Adrenal gland (tissue), 12 donors: ENCODE measurements around the gene SYAP1. TPM values are rescaled to one million over a fixed set of nuclear protein-coding genes. Genes with fewer than 3 reads are reported as not detected.

Experiments used
- DNase-seq, 7 donors: peaks; one replicate each; pipeline ENCODE4 v3.0.0-alpha.2; 2019 to 2020
- H3K27ac ChIP-seq, 5 donors: fragments of 200-600 bp; sonication (generic) in 4 of 5; 1 replicate in 3 of 5; 2 replicates in 2 of 5; pipeline versions ENCODE4 v1.5.1 to v1.8.0; 2016 to 2020; ENCODE audit warnings: mild to moderate bottlenecking in 1 of 5
- H3K27me3 ChIP-seq: fragments of 200-600 bp; 2 replicates; pipeline ENCODE4 v1.8.0; 2021
- H3K36me3 ChIP-seq, 2 donors: fragments of 200-600 bp; replicated peaks in 1 of 2; 1 replicate in 1 of 2; 2 replicates in 1 of 2; pipeline versions ENCODE4 v1.5.1 to v1.8.0; 2018 to 2022
- H3K4me1 ChIP-seq, 2 donors: fragments of 200-600 bp; replicated peaks in 1 of 2; 1 replicate in 1 of 2; 2 replicates in 1 of 2; pipeline versions ENCODE4 v1.5.1 to v1.8.0; 2018 to 2021
- H3K4me3 ChIP-seq, 4 donors: fragments of 200-600 bp; sonication (generic) in 3 of 4; one replicate each; pipeline ENCODE4 v1.5.1; 2016 to 2018
- H3K9me3 ChIP-seq, 3 donors: fragments of 200-600 bp; sonication (generic) in 1 of 3; replicated peaks in 1 of 3; 1 replicate in 2 of 3; 2 replicates in 1 of 3; pipeline versions ENCODE4 v1.5.1 to v1.8.0; 2016 to 2021
- CTCF ChIP-seq, 6 experiments: fragments of 450-650 bp in 4 of 6; fragments of 200-600 bp in 2 of 6; sonication (generic) in 1 of 6; IDR thresholded peaks; 1 replicate in 5 of 6; 2 replicates in 1 of 6; pipeline versions ENCODE4 v1.5.1 to v1.8.0; 2016 to 2021; ENCODE audit warnings: antibody characterized with exemption in 6 of 6, mild to moderate bottlenecking in 2 of 6, moderate library complexity in 1 of 6
- POLR2A ChIP-seq, 2 donors: fragments of 450-650 bp; IDR thresholded peaks; one replicate each; pipeline ENCODE4 v1.6.1; 2017; ENCODE audit warnings: antibody characterized with exemption in 2 of 2, mild to moderate bottlenecking in 2 of 2, moderate library complexity in 1 of 2
- whole genome bisulfite sequencing, 4 donors: extraction: QIAGEN DNeasy Blood & Tissue Kit in 2 of 4; methylation state at CpG; one replicate each; pipeline versions ENCODE4 v1.1.5 to v1.1.7; 2013 to 2017; 5-methylcytosine and 5-hydroxymethylcytosine counted together
- intact Hi-C, 2 donors: fragments of 100-400 bp; cut with DNase I; formaldehyde crosslinking; loops; one replicate each; pipeline versions ENCODE4 v1.14.1 to v1.15.0; 2022 to 2023
- polyA plus RNA-seq, 3 donors: library from polyadenylated mRNA; stranded (reverse); fragments of 200-250 nt in 2 of 3; fragments of 350-450 nt in 1 of 3; fragmentation: Illumina TruSeq in 1 of 3; extraction: RNeasy Lipid Tissue Mini Kit (QIAGEN cat#74804) in 1 of 3; gene quantifications; one replicate each; pipeline ENCODE4 v1.2.3, GENCODE V29; 2013 to 2014
- total RNA-seq, 9 donors: library from RNA; depleted of rRNA in 4 of 9; stranded (reverse); fragments of >200 nt in 4 of 9; fragments of 120-200 nt in 1 of 9; fragmentation: NEBNext Ultra II Directional in 1 of 9; extraction: Animal tissue kit (Norgen Biotek cat#: 25700) in 1 of 9; gene quantifications; one replicate each; pipeline versions ENCODE4 v1.1.0 to v1.2.4, GENCODE V29; 2013 to 2023
- donor health status: healthy with polysubstance abuse.
- donor health status: Bipolar disorder and iron deficiency.
- donor health status: DM: yes; HTN: yes; CAD: no.
- donor health status: DM: no; HTN: no; CAD: no.
- donor health status: DM: no; HTN: no; CAD: no.
- donor health status: DM: yes; HTN: yes; CAD: no.

The SYAP1 gene
- total and polyA plus RNA-seq, 12 donors: 15.8 to 106 (median 43.6) TPM

GRCh38 chrX:16708016-16708415 is 11.4 kb upstream of the SYAP1 start:
- WGBS, 4 donors: 80 to 95% (median 91%) methylated on average over 3 of the region's 3 CpGs
- intact Hi-C loops: no loop called here
- TF ChIP-seq POLR2A (IDR thresholded peaks at IDR 0.05): no peak
- no peak for TF ChIP-seq CTCF (IDR thresholded peaks at IDR 0.05)

GRCh38 chrX:16711219-16711811 is 8.1 kb upstream of the SYAP1 start:
- intact Hi-C loops: no loop called here
- Histone ChIP-seq H3K27me3 (no peaks in the 10 kb centered on the region), H3K36me3 (no peaks in the 10 kb centered on the region), H3K9me3 (no peaks in the 10 kb centered on the region), H3K4me3 (peak overlapping the region in 2 of 4 donors; percentile 68 to 69), H3K4me1 (no peaks in the 10 kb centered on the region), H3K27ac (peak overlapping the region in 2 of 5 donors; percentile 85 to 87)
- TF ChIP-seq CTCF (IDR thresholded peaks at IDR 0.05) (no peak), POLR2A (IDR thresholded peaks at IDR 0.05) (no peak)
- 30 to 54% (median 39%) methylated on average over 9 of the region's 9 CpGs for WGBS, 4 donors
- DNase-seq: peak in 1 of 7 donors; percentile 16

More at GRCh38 chrX:16708016-16708415, 11.4 kb upstream of the SYAP1 start:
- Histone ChIP-seq H3K27ac (no peak overlapping the region), H3K4me3 (no peak overlapping the region), H3K4me1 (no peaks in the 10 kb centered on the region), H3K36me3 (no peaks in the 10 kb centered on the region), H3K27me3 (no peaks in the 10 kb centered on the region), H3K9me3 (no peaks in the 10 kb centered on the region)
- no peak for DNase-seq

GRCh38 chrX:16711893-16712547 is 7.4 kb upstream of the SYAP1 start:
- Histone ChIP-seq H3K9me3 (no peaks in the 10 kb centered on the region), H3K27me3 (no peaks in the 10 kb centered on the region), H3K4me3 (peak overlapping the region in 2 of 4 donors; percentile 68 to 69), H3K4me1 (no peaks in the 10 kb centered on the region), H3K27ac (peak overlapping the region in 4 of 5 donors; percentile 70 to 87 (median 82)), H3K36me3 (no peaks in the 10 kb centered on the region)
- intact Hi-C loops: no loop called here
- WGBS, 4 donors: 0 to 2% (median 0%) methylated on average over 1 to 55 of the region's 67 CpGs
- DNase-seq: peak in 2 of 7 donors; percentile 17 to 21
- TF ChIP-seq CTCF (IDR thresholded peaks at IDR 0.05): no peak

- Histone ChIP-seq H3K4me1 (no peaks in the 10 kb centered on the region), H3K36me3 (no peaks in the 10 kb centered on the region), H3K27me3 (no peaks in the 10 kb centered on the region), H3K4me3 (peak within 1 kb of the TSS in 2 of 4 donors; percentile 68 to 69), H3K27ac (peak within 1 kb of the TSS in 4 of 5 donors; percentile 70 to 87 (median 82)), H3K9me3 (no peaks in the 10 kb centered on the region)
- peak; percentile 58 to 79 (median 72) for DNase-seq
- TF ChIP-seq CTCF (IDR thresholded peaks at IDR 0.05) (peak in 2 of 6 experiments; percentile 6 to 17), POLR2A (IDR thresholded peaks at IDR 0.05) (peak in 1 of 2 donors; percentile 73)
- 9 to 33% (median 13%) methylated on average over 8 to 30 of the region's 30 CpGs; no CpG with 5 or more reads in 1 of the 4 donors for WGBS, 4 donors
- intact Hi-C loops: no loop called here
Observed at GRCh38 chrX:16712548-16713155, 6.8 kb upstream of the SYAP1 start, which contains the start of gene CTPS2. Gene CTPS2, minus strand, starts transcription at chrX:16712669. Its CDS starts 9,767 bp downstream, at chrX:16702902.
